Gastroesophageal sphincter (tissue), 4 donors: Measurements from ENCODE around the gene ZFYVE28. TPM values are rescaled to one million over a fixed set of nuclear protein-coding genes. Genes with fewer than 3 reads are reported as not detected.

Experiments used
- ATAC-seq: fragments of 150-250 bp; one replicate; pipeline ENCODE4 v1.9.1; 2016; ENCODE audit warnings: mild to moderate bottlenecking, moderate library complexity
- H3K27ac ChIP-seq, 4 donors: fragments of 200-600 bp; sonication (generic) in 3 of 4; 1 replicate in 3 of 4; 2 replicates in 1 of 4; pipeline ENCODE4 v1.5.1; 2016 to 2019
- H3K27me3 ChIP-seq: fragments of 200-600 bp; sonication (generic); one replicate; pipeline ENCODE4 v1.5.1; 2019
- H3K36me3 ChIP-seq, 2 donors: fragments of 200-600 bp; sonication (generic); one replicate each; pipeline ENCODE4 v1.5.1; 2019; ENCODE audit warnings: control low read depth in 1 of 2
- H3K4me1 ChIP-seq, 3 donors: fragments of 200-600 bp; sonication (generic); 1 replicate in 2 of 3; 2 replicates in 1 of 3; pipeline ENCODE4 v1.5.1; 2016 to 2019; ENCODE audit warnings: control low read depth in 2 of 3
- H3K4me3 ChIP-seq, 2 donors: fragments of 200-600 bp; sonication (generic); one replicate each; pipeline ENCODE4 v1.5.1; 2019; ENCODE audit warnings: mild to moderate bottlenecking in 1 of 2, moderate library complexity in 1 of 2
- H3K9me3 ChIP-seq, 3 donors: fragments of 200-600 bp; sonication (generic); one replicate each; pipeline ENCODE4 v1.5.1; 2017 to 2019; ENCODE audit warnings: control low read depth in 2 of 3
- CTCF ChIP-seq, 4 experiments: fragments of 200-600 bp in 2 of 4; fragments of 450-650 bp in 2 of 4; sonication (generic) in 1 of 4; IDR thresholded peaks; one replicate each; pipeline ENCODE4 v1.5.1; 2017 to 2019; ENCODE audit warnings: antibody characterized with exemption in 4 of 4, mild to moderate bottlenecking in 2 of 4, moderate library complexity in 2 of 4
- EP300 ChIP-seq: sonication (generic); formaldehyde crosslinking; IDR thresholded peaks from one replicate; pipeline ENCODE4 v1.6.1; 2017; ENCODE audit warnings: antibody characterized with exemption, mild to moderate bottlenecking
- POLR2A ChIP-seq, 2 donors: fragments of 450-650 bp; IDR thresholded peaks; one replicate each; pipeline ENCODE4 v1.6.1; 2017; ENCODE audit warnings: antibody characterized with exemption in 2 of 2, mild to moderate bottlenecking in 2 of 2, moderate library complexity in 1 of 2
- POLR2AphosphoS5 ChIP-seq: sonication (generic); formaldehyde crosslinking; IDR thresholded peaks from one replicate; pipeline ENCODE4 v1.6.1; 2017; ENCODE audit warnings: antibody characterized with exemption
- WGBS, 2 donors: methylation state at CpG; one replicate each; pipeline ENCODE4 v1.1.5; 2018; ENCODE audit warnings: low coverage in 1 of 2; 5-methylcytosine and 5-hydroxymethylcytosine counted together
- total RNA-seq, 4 donors: library from RNA; depleted of rRNA; stranded (reverse); fragments of >200 nt; gene quantifications; one replicate each; pipeline ENCODE4 v1.1.0, GENCODE V29; 2016

The ZFYVE28 gene
- total RNA-seq, 4 donors from 2014 or later: 4.4 to 12.0 (median 8.2) TPM

GRCh38 chr4:2286904-2287593, 131.4 kb downstream of the ZFYVE28 start:
- H3K36me3 ChIP-seq: no peaks in the 10 kb centered on the region
- WGBS, 2 donors: 79 to 94% methylated on average over 4 to 7 of the region's 19 CpGs
- H3K27me3 ChIP-seq: no peaks in the 10 kb centered on the region
- H3K4me1 ChIP-seq: peaks cover 0 to 2% (median 0%) of the 10 kb centered on the region in 3 donors
- H3K4me3 ChIP-seq: no peak overlapping the region
- H3K27ac ChIP-seq: no peak overlapping the region
- H3K9me3 ChIP-seq: no peaks in the 10 kb centered on the region
- ATAC-seq: no peak
- TF ChIP-seq POLR2AphosphoS5 (no peak), CTCF (IDR thresholded peaks at IDR 0.05) (no peak), POLR2A (IDR thresholded peaks at IDR 0.05) (no peak), EP300 (no peak)

GRCh38 chr4:2285613-2286381, 132.6 kb downstream of the ZFYVE28 start:
- H3K27ac ChIP-seq: no peak overlapping the region
- H3K36me3 ChIP-seq: no peaks in the 10 kb centered on the region
- ATAC-seq: no peak
- no peaks in the 10 kb centered on the region for H3K9me3 ChIP-seq
- no CpG with 5 or more reads among the region's 27 CpGs for WGBS, 2 donors
- TF ChIP-seq CTCF (IDR thresholded peaks at IDR 0.05) (no peak), POLR2AphosphoS5 (no peak), EP300 (no peak), POLR2A (IDR thresholded peaks at IDR 0.05) (no peak)
- H3K27me3 ChIP-seq: no peaks in the 10 kb centered on the region
- no peak overlapping the region for H3K4me3 ChIP-seq
- H3K4me1 ChIP-seq: no peaks in the 10 kb centered on the region

GRCh38 chr4:2284934-2285612, 133.4 kb downstream of the ZFYVE28 start:
- Histone ChIP-seq H3K4me3 (no peak overlapping the region), H3K27ac (no peak overlapping the region), H3K4me1 (no peaks in the 10 kb centered on the region), H3K27me3 (no peaks in the 10 kb centered on the region), H3K9me3 (no peaks in the 10 kb centered on the region), H3K36me3 (no peaks in the 10 kb centered on the region)
- TF ChIP-seq EP300 (no peak), CTCF (IDR thresholded peaks at IDR 0.05) (no peak), POLR2A (IDR thresholded peaks at IDR 0.05) (no peak), POLR2AphosphoS5 (no peak)
- no peak for ATAC-seq
- WGBS, 2 donors: 92 to 96% methylated on average over 4 to 11 of the region's 15 CpGs

- Histone ChIP-seq H3K4me1 (no peaks in the 10 kb centered on the region), H3K9me3 (no peaks in the 10 kb centered on the region), H3K27ac (no peak overlapping the region), H3K27me3 (no peaks in the 10 kb centered on the region), H3K36me3 (no peaks in the 10 kb centered on the region), H3K4me3 (no peak overlapping the region)
- 100% methylated on average over 2 of the region's 23 CpGs; no CpG with 5 or more reads in 1 of the 2 donors for WGBS, 2 donors
- no peak for TF ChIP-seq EP300
- no peak for TF ChIP-seq CTCF (IDR thresholded peaks at IDR 0.05)
- no peak for TF ChIP-seq POLR2AphosphoS5
- no peak for TF ChIP-seq POLR2A (IDR thresholded peaks at IDR 0.05)
- ATAC-seq: no peak
These were observed 134.1 kb downstream of the ZFYVE28 start for GRCh38 chr4:2284161-2284933.
